Breast epithelium (tissue), 4 donors: ENCODE measurements around the gene TMCO6. TPM values are rescaled to one million over a fixed set of nuclear protein-coding genes. Genes with fewer than 3 reads are reported as not detected.
A peak's percentile ranks its signal among the peaks of the same experiment; 100 is the strongest.
"Not testable (repeated sequence)": the region's sequence is repeated elsewhere in the genome, so short reads cannot be mapped to it uniquely, and the experiment has no call there.

Experiments
- DNase-seq, 2 donors: peaks; one replicate each; pipeline ENCODE4 v3.0.0-alpha.2; 2019; ENCODE audit warnings: low spot score in 2 of 2
- H3K27ac ChIP-seq, 2 donors: fragments of 200-600 bp; sonication (generic) in 1 of 2; one replicate each; pipeline ENCODE4 v1.5.1; 2016 to 2019; ENCODE audit warnings: mild to moderate bottlenecking in 1 of 2
- H3K27me3 ChIP-seq, 2 donors: fragments of 200-600 bp; sonication (generic) in 1 of 2; one replicate each; pipeline versions ENCODE4 v1.5.1 to v1.6.0; 2017 to 2019; ENCODE audit warnings: control low read depth in 1 of 2, mild to moderate bottlenecking in 1 of 2
- H3K36me3 ChIP-seq: fragments of 200-600 bp; one replicate; pipeline ENCODE4 v1.5.1; 2019
- H3K4me1 ChIP-seq, 2 donors: fragments of 200-600 bp; sonication (generic); one replicate each; pipeline ENCODE4 v1.5.1; 2016 to 2019; ENCODE audit warnings: control low read depth in 1 of 2
- H3K4me3 ChIP-seq, 3 donors: fragments of 200-600 bp; sonication (generic); 1 replicate in 2 of 3; 2 replicates in 1 of 3; pipeline ENCODE4 v1.5.1; 2016 to 2019; ENCODE audit warnings: mild to moderate bottlenecking in 3 of 3, moderate library complexity in 2 of 3
- H3K9me3 ChIP-seq, 2 donors: fragments of 200-600 bp; sonication (generic) in 1 of 2; one replicate each; pipeline ENCODE4 v1.5.1; 2016 to 2019; ENCODE audit warnings: control low read depth in 1 of 2
- POLR2A ChIP-seq: fragments of 450-650 bp; IDR thresholded peaks from one replicate; pipeline ENCODE4 v1.6.1; 2016; ENCODE audit warnings: antibody characterized with exemption, mild to moderate bottlenecking, moderate library complexity
- POLR2AphosphoS5 ChIP-seq, 3 donors: sonication (generic); formaldehyde crosslinking; IDR thresholded peaks; one replicate each; pipeline ENCODE4 v1.6.1; 2017; ENCODE audit warnings: antibody characterized with exemption in 3 of 3
- intact Hi-C: fragments of 100-400 bp; cut with DNase I; formaldehyde crosslinking; loops from one replicate; pipeline ENCODE4 v1.15.1; 2023; ENCODE audit warnings: low total_unique reads
- total RNA-seq, 3 donors: library from RNA; depleted of rRNA; stranded (reverse); fragments of >200 nt; gene quantifications; one replicate each; pipeline ENCODE4 v1.1.0, GENCODE V29; 2016
- TF ChIP-seq, protein P1 (sequence below), 3 donors: fragments of 450-650 bp; IDR thresholded peaks; one replicate each; pipeline ENCODE4 v1.5.1; 2016 to 2017; ENCODE audit warnings: antibody characterized with exemption in 3 of 3, mild to moderate bottlenecking in 3 of 3, moderate library complexity in 3 of 3

The TMCO6 gene
- total RNA-seq, 3 donors from 2014 or later, result 23.0 to 45.4 (median 34.1) TPM

DNA sequence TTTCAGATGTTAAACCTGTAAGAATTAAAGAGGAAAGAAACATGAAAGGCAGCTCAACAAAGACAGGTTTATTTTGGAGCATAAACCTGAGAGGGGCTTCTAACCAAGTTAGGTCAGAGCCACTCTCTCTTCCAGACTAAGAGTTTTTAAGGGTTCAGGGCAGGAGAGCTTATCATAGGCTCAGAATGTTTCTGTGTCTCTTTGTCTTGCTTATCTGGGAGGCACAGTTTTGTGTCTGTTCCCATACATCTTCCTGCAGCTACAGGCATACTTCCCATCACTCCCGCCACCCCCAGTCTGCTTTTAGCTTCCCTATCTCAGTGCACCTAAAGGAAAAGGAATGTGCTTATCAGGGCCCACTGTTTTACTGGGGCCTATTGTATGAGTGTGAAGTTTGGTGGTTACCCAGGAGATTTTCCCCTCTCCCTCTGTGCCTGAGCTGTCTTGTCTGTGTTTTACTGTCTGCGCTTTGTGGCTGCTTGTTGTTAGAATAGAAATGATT, 28.2 kb upstream of the TMCO6 start:
- H3K9me3 ChIP-seq, result no peaks in the 10 kb centered on the region
- H3K27me3 ChIP-seq, result no peaks in the 10 kb centered on the region
- H3K36me3 ChIP-seq, result no peaks in the 10 kb centered on the region
- no peaks in the 10 kb centered on the region for H3K4me1 ChIP-seq
- H3K27ac ChIP-seq, result peak overlapping the region; percentile 64 to 66
- no peak for TF ChIP-seq POLR2AphosphoS5 (IDR thresholded peaks at IDR 0.05)
- TF ChIP-seq, protein P1, sequence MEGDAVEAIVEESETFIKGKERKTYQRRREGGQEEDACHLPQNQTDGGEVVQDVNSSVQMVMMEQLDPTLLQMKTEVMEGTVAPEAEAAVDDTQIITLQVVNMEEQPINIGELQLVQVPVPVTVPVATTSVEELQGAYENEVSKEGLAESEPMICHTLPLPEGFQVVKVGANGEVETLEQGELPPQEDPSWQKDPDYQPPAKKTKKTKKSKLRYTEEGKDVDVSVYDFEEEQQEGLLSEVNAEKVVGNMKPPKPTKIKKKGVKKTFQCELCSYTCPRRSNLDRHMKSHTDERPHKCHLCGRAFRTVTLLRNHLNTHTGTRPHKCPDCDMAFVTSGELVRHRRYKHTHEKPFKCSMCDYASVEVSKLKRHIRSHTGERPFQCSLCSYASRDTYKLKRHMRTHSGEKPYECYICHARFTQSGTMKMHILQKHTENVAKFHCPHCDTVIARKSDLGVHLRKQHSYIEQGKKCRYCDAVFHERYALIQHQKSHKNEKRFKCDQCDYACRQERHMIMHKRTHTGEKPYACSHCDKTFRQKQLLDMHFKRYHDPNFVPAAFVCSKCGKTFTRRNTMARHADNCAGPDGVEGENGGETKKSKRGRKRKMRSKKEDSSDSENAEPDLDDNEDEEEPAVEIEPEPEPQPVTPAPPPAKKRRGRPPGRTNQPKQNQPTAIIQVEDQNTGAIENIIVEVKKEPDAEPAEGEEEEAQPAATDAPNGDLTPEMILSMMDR (IDR thresholded peaks at IDR 0.05), result no peak
- TF ChIP-seq POLR2A, result no peak
- no peak overlapping the region for H3K4me3 ChIP-seq
- intact Hi-C loops, result no loop called here
- DNase-seq, result no peak

DNA sequence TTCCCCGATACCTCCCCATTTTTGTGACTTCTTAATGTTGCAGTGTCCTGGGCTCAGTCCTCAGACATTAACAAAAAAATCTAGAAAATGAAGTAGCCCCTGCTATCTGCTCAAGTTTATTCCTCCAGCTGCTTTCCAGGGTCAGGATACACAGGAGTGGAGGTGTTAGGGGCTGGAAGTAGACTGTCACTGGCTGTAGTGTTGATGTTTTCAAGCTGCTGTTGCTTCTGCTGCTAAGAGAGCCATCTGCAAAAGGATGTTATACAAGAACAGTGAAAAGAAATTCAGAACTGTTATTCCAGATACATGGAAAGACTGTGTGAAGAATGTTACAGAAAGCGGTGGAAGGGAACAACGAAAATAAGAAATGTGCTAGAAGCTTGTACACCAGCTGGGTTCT, 16.9 kb upstream of the TMCO6 start:
- Histone ChIP-seq H3K4me3 (no peak overlapping the region), H3K36me3 (no peaks in the 10 kb centered on the region), H3K9me3 (no peaks in the 10 kb centered on the region), H3K27me3 (no peaks in the 10 kb centered on the region), H3K4me1 (no peaks in the 10 kb centered on the region), H3K27ac (no peak overlapping the region)
- TF ChIP-seq POLR2A, result no peak
- TF ChIP-seq, protein P1 (IDR thresholded peaks at IDR 0.05), result no peak
- TF ChIP-seq POLR2AphosphoS5 (IDR thresholded peaks at IDR 0.05), result no peak
- no peak for DNase-seq
- intact Hi-C loops, result no loop called here

DNA sequence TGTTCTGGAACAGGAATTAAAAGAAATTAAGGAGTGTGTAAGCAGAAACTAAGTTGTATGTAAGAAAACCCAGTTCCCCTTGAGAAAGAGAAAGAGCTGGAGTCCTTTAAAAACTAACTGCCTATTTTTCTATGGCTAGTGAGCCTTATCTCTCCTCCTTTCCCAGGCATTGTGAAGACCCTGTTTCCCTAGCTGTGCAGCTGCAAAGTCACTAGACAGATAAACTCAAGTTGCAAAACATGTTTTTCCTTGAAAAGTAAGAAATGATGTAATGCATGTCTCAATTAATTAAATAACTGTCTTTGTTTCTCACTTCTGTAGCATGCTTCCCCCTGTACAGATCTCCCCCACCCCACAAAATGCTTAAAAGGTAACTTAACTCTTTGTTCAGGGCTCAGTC, 16.2 kb upstream of the TMCO6 start:
- DNase-seq, H3K9me3 ChIP-seq, H3K4me1 ChIP-seq, H3K27me3 ChIP-seq, H3K27ac ChIP-seq, H3K36me3 ChIP-seq, intact Hi-C loops, H3K4me3 ChIP-seq: not testable (repeated sequence)

DNA sequence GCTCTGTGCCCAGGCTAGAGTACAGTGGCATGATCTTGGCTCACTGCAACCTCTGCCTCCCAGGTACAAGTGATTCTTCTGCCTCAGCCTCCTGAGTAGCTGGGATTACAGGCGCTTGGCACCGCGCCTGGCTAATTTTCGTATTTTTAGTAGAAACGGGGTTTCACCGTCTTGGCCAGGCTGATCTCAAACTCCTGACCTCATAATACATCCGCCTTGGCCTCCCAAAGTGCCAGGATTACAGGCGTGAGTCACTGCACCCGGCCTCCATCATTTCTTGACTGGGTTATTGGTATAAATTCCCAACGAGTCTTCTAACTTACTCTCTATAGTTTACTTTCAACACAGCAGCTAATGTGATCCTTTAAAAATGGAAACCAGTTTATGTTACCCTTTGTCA, 14.4 kb upstream of the TMCO6 start:
- not testable (repeated sequence) for DNase-seq

GRCh38 chr5:140627972-140628371, 11.3 kb upstream of the TMCO6 start:
- Histone ChIP-seq H3K9me3 (no peaks in the 10 kb centered on the region), H3K36me3 (no peaks in the 10 kb centered on the region), H3K4me3 (no peak overlapping the region), H3K27ac (no peak overlapping the region), H3K27me3 (no peaks in the 10 kb centered on the region), H3K4me1 (peaks cover 0 to 2% of the 10 kb centered on the region in 2 donors)
- TF ChIP-seq POLR2A, result no peak
- TF ChIP-seq, protein P1 (IDR thresholded peaks at IDR 0.05), result no peak
- TF ChIP-seq POLR2AphosphoS5 (IDR thresholded peaks at IDR 0.05), result no peak
- intact Hi-C loops, result no loop called here
- DNase-seq, result no peak

More for the DNA sequence above, 14.4 kb upstream of the TMCO6 start:
- intact Hi-C loops, H3K36me3 ChIP-seq, H3K27me3 ChIP-seq, H3K4me1 ChIP-seq, H3K9me3 ChIP-seq, H3K4me3 ChIP-seq, H3K27ac ChIP-seq: not testable (repeated sequence)

- peaks cover 0 to 6% of the 10 kb centered on the region in 2 donors for H3K4me1 ChIP-seq
- intact Hi-C loops, result no loop called here
- no peaks in the 10 kb centered on the region for H3K9me3 ChIP-seq
These were observed 10.5 kb upstream of the TMCO6 start for GRCh38 chr5:140628711-140629110.

More at GRCh38 chr5:140628711-140629110, 10.5 kb upstream of the TMCO6 start:
- TF ChIP-seq POLR2A (no peak), POLR2AphosphoS5 (IDR thresholded peaks at IDR 0.05) (no peak)
- TF ChIP-seq, protein P1 (IDR thresholded peaks at IDR 0.05), result no peak
- no peak overlapping the region for H3K4me3 ChIP-seq
- H3K27ac ChIP-seq, result no peak overlapping the region
- no peak for DNase-seq
- no peaks in the 10 kb centered on the region for H3K36me3 ChIP-seq
- H3K27me3 ChIP-seq, result no peaks in the 10 kb centered on the region
